Prostate gland (tissue), 2 donors: ENCODE measurements around the gene APOBEC3G. TPM values are rescaled to one million over a fixed set of nuclear protein-coding genes. Genes with fewer than 3 reads are reported as not detected.

ENCODE experiments used
- DNase-seq: peaks from one replicate; pipeline ENCODE4 v3.0.0-alpha.2; 2019; ENCODE audit warnings: low spot score
- H3K27ac ChIP-seq, 2 donors: fragments of 200-600 bp; sonication (generic); 2 replicates each; pipeline ENCODE4 v1.5.1; 2017 to 2019
- H3K27me3 ChIP-seq: fragments of 200-600 bp; sonication (generic); replicated peaks from 2 replicates; pipeline ENCODE4 v1.5.1; 2019; ENCODE audit not compliant: insufficient read depth
- H3K36me3 ChIP-seq, 2 donors: fragments of 200-600 bp; sonication (generic); 1 replicate in 1 of 2; 2 replicates in 1 of 2; pipeline versions ENCODE4 v1.5.1 to v1.8.1; 2017 to 2019
- H3K4me1 ChIP-seq: fragments of 200-600 bp; sonication (generic); replicated peaks from 2 replicates; pipeline ENCODE4 v1.5.1; 2019
- H3K4me3 ChIP-seq, 2 donors: fragments of 200-600 bp; sonication (generic); 2 replicates each; pipeline ENCODE4 v1.5.1; 2017 to 2019
- H3K9me3 ChIP-seq: fragments of 200-600 bp; sonication (generic); 2 replicates; pipeline ENCODE4 v1.5.1; 2017
- CTCF ChIP-seq, 4 experiments: fragments of 200-600 bp in 2 of 4; fragments of 450-650 bp in 2 of 4; sonication (generic) in 2 of 4; IDR thresholded peaks; 1 replicate in 3 of 4; 2 replicates in 1 of 4; pipeline ENCODE4 v1.5.1; 2016 to 2019; ENCODE audit warnings: antibody characterized with exemption in 4 of 4, mild to moderate bottlenecking in 2 of 4, moderate library complexity in 2 of 4
- POLR2A ChIP-seq: fragments of 450-650 bp; IDR thresholded peaks from one replicate; pipeline ENCODE4 v1.6.1; 2016; ENCODE audit warnings: antibody characterized with exemption, mild to moderate bottlenecking
- POLR2AphosphoS5 ChIP-seq: sonication (generic); formaldehyde crosslinking; IDR thresholded peaks from one replicate; pipeline ENCODE4 v1.6.1; 2017; ENCODE audit warnings: antibody characterized with exemption
- WGBS: methylation state at CpG from one replicate; pipeline ENCODE4 v1.1.5; 2018; 5-methylcytosine and 5-hydroxymethylcytosine counted together
- intact Hi-C: fragments of 100-400 bp; cut with DNase I; formaldehyde crosslinking; loops from one replicate; pipeline ENCODE4 v1.14.2; 2022
- total RNA-seq, 2 donors: library from RNA; depleted of rRNA; stranded (reverse); fragments of >200 nt; gene quantifications; one replicate each; pipeline ENCODE4 v1.1.0, GENCODE V29; 2016

APOBEC3G gene
- total RNA-seq, 2 donors from 2014 or later: 17.7 to 52.3 TPM

GRCh38 chr22:39129081-39129480 lies 52.0 kb downstream of the APOBEC3G start:
- Histone ChIP-seq H3K9me3 (no peaks in the 10 kb centered on the region), H3K27me3 (no peaks in the 10 kb centered on the region), H3K4me3 (no peak overlapping the region), H3K27ac (no peak overlapping the region), H3K36me3 (no peaks in the 10 kb centered on the region), H3K4me1 (no peaks in the 10 kb centered on the region)
- intact Hi-C loops: loop anchor here (10.0 kb wide), 3 partner anchors 114 to 364 kb away; partner anchors contain the start of gene APOBEC3C
- TF ChIP-seq POLR2AphosphoS5 (no peak), CTCF (IDR thresholded peaks at IDR 0.05) (no peak), POLR2A (no peak)
- WGBS: 80% methylated on average over 4 of the region's 4 CpGs
- no peak for DNase-seq

GRCh38 chr22:39129746-39130145 lies 52.7 kb downstream of the APOBEC3G start:
- intact Hi-C loops: loop anchor here (10.0 kb wide), 3 partner anchors 115 to 365 kb away; partner anchors contain the start of gene APOBEC3C
- Histone ChIP-seq H3K9me3 (no peaks in the 10 kb centered on the region), H3K27me3 (no peaks in the 10 kb centered on the region), H3K27ac (no peak overlapping the region), H3K36me3 (no peaks in the 10 kb centered on the region), H3K4me3 (no peak overlapping the region), H3K4me1 (peaks cover 3% of the 10 kb centered on the region)
- DNase-seq: no peak
- WGBS: 91% methylated on average over 9 of the region's 9 CpGs
- TF ChIP-seq POLR2AphosphoS5: no peak
- TF ChIP-seq POLR2A: no peak
- TF ChIP-seq CTCF (IDR thresholded peaks at IDR 0.05): no peak

GRCh38 chr22:39130152-39130704 lies 53.2 kb downstream of the APOBEC3G start:
- intact Hi-C loops: no loop called here
- 92% methylated on average over 8 of the region's 8 CpGs for WGBS
- Histone ChIP-seq H3K27ac (no peak overlapping the region), H3K27me3 (no peaks in the 10 kb centered on the region), H3K4me1 (peaks cover 8% of the 10 kb centered on the region), H3K4me3 (no peak overlapping the region), H3K36me3 (no peaks in the 10 kb centered on the region), H3K9me3 (no peaks in the 10 kb centered on the region)
- TF ChIP-seq POLR2A (no peak), POLR2AphosphoS5 (no peak), CTCF (IDR thresholded peaks at IDR 0.05) (no peak)
- no peak for DNase-seq

- no peak for DNase-seq
- H3K27ac ChIP-seq: no peak overlapping the region
- 55% methylated on average over 21 of the region's 24 CpGs for WGBS
- no peak for TF ChIP-seq POLR2A
- no peak for TF ChIP-seq POLR2AphosphoS5
- no peak for TF ChIP-seq CTCF (IDR thresholded peaks at IDR 0.05)
- intact Hi-C loops: no loop called here
- H3K4me3 ChIP-seq: no peak overlapping the region
- H3K9me3 ChIP-seq: no peaks in the 10 kb centered on the region
- no peaks in the 10 kb centered on the region for H3K27me3 ChIP-seq
- H3K36me3 ChIP-seq: no peaks in the 10 kb centered on the region
- H3K4me1 ChIP-seq: peaks cover 10% of the 10 kb centered on the region
These were observed 54.1 kb downstream of the APOBEC3G start for GRCh38 chr22:39130892-39131855.
